ENCODE results near the gene OR8D2. TPM values are rescaled to one million over a fixed set of nuclear protein-coding genes. Genes with fewer than 3 reads are reported as not detected.
"Not testable (repeated sequence)": the region's sequence is repeated elsewhere in the genome, so short reads cannot be mapped to it uniquely, and the experiment has no call there.

Gene OR8D2
- total RNA-seq, 1 donor from 2014 or later, result not detected

DNA sequence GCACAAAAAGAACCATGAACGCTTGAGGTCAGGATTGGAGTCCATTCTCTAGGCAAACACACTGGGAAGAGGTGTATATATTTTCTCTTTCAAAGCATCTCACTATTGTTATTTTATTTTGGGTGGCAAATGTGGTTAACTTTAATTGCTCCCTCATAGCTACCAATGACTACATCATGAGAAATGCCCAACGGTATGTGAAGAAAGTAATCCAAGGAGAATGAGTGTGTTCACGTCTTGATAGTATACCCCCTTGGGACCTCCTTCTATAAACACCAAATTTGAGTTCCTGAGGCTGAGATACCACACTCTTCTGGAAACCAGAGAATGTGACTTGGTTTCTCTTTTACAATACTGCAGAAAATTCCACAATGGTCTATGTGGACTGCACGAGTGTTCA is 22.1 kb downstream of the OR8D2 start:
- DNase-seq (ENCODE audit: low spot score), result no peak
- intact Hi-C loops (cut with DNase I), result no loop called here
- ATAC-seq, result no peak

DNA sequence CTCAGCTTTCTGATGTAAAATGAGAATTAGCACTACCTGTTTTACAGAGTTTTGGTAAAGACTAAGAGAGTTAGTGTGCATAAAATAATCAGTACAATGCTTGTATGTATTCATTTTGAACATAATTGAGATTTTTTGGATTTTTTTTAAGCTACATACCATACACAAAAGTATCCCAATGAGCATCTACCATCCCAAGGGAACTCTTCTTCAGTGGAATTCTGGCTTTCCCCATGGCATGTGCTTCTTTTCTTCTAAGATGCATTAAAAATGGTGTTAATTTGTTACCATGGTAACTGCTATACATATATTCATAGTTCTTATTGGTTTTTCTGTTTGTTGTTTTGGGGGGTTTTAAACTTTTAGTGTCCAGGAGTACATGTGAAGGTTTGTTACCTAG is 24.0 kb downstream of the OR8D2 start:
- intact Hi-C loops (cut with DNase I), result no loop called here
- DNase-seq (ENCODE audit: low spot score), result no peak
- ATAC-seq, result no peak

DNA sequence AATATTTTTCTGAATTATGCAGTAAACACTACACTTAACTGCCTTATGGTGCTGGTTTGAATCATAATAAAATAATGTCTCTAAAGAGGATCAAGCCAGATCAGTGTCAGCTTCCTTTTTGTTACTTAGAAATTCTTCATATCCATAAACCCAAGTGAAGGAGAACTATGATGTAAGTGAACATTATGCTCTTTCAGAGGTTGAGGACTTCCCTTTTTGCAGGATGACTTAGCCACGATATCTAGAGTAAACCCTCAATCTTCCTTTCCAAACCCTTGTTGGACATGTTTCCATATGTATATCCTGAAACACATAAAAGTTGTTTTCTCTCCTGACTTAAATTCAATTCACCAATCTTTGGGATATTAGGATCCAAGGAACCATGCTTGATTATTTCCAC is 25.3 kb downstream of the OR8D2 start:
- intact Hi-C loops (cut with DNase I), result no loop called here
- ATAC-seq (no peak), DNase-seq (ENCODE audit: low spot score) (no peak)

DNA sequence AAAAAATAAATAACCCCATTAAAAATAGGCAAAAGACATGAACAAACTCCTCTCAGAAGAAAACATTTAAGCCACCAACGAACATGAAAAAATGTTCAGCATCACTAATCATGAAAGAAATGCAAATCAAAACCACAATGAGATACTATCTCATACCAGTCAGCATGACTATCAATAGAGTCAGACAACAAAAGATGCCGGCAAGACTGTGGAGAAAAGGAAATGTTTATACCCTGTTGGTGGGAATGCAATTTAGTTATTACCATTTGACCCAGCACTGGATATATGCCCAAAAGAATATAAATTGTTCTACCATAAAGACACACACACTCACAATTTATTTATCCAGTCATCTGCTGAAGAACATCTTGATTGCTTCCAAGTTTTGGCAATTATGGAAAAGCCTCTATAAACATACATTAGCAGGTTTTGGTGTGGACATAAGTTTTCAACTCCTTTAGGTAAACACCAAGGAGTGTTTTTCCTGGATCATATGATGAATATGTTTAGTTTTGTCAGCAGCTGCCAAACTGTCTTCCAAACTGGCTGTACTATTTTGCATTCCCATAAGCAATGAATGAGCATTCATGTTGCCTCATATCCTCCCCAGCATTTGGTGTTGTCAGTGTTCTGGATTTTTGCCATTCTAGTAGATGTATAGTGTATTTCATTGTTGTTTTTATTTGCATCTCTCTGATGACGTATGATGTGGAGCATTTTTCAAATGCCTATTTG is 34.2 kb downstream of the OR8D2 start:
- intact Hi-C loops (cut with DNase I), result no loop called here
- no peak for DNase-seq (ENCODE audit: low spot score)
- no peak for ATAC-seq

DNA sequence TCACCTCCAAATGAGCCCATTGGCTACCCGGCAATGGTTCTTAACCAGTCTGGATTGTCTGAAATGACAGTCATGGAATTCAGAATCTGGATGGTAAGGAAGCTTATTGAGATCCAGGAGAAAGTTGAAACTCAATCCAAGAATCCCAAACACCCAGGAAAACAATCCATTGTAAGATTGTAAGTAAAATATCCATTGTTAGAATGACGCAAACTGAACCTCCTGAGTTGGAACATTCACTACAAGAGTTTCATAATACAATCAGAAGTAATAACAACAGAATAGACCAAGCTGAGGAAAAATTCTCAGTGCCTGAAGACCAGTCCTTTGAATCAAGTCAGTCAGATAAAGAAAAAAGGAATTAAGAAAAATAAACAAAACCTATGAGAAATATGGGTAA is 41.7 kb downstream of the OR8D2 start:
- intact Hi-C loops (cut with DNase I), result no loop called here
- no peak for ATAC-seq
- DNase-seq (ENCODE audit: low spot score), result no peak

DNA sequence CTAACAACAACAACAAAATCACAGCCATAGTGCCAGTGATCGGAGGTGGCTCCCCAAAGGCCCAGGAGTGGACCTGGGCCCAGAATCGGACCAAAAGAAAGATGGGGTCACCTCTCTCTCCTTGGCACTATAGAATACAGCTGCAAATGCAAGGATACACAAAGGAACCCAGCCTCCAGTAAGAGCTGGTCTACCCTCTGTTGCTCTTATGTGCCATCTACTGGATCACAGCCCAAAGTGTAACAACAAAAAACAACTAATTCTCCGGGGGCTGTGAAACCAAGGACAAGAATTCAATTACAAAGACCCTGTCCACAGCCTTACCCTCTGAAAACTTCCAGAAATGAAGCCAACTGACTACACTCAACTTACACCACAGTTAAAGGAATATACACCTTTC is 42.2 kb downstream of the OR8D2 start:
- ATAC-seq, result no peak
- intact Hi-C loops (cut with DNase I), result no loop called here
- DNase-seq (ENCODE audit: low spot score), result no peak

DNA sequence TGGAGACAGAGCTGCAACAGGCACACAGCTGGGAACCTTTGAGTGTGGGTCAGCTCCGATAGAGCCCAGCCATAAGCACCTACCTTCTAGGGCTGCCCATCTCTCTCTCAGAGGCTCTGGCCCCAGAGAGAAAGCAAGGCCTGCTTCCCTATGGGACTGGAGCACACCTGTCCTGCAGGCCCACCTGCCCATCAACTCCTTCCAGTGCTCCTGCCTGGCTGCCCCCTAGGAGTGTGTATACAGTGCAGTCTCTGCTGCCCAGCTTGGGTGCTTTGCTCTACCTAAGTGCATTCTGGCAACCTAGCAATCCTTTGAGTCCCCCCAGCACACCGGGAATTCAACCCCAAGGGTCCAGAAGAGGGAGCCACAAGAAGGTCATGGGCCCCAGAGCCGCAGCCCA is 42.8 kb downstream of the OR8D2 start:
- intact Hi-C loops (cut with DNase I), result no loop called here
- DNase-seq (ENCODE audit: low spot score) (no peak), ATAC-seq (no peak)

DNA sequence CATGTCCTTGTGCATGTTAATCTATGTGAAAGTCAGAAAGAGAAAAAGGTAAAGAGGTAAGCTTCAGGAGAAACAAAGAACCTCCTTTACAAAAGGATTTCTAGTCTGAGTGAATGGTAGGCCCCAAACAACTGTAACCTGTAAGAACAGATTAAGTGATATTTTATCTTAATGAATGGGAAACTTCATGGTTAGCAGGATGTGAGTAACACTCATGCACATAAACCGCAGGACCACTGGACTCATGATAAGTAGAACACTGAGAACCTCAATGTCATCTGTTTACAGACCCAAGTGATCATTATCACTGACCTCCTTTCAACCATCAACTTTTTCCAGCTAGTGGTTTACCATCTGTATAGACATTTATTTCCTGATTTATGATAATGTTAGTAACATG is 43.9 kb downstream of the OR8D2 start:
- ATAC-seq (no peak), DNase-seq (ENCODE audit: low spot score) (no peak)
- intact Hi-C loops (cut with DNase I), result no loop called here

DNA sequence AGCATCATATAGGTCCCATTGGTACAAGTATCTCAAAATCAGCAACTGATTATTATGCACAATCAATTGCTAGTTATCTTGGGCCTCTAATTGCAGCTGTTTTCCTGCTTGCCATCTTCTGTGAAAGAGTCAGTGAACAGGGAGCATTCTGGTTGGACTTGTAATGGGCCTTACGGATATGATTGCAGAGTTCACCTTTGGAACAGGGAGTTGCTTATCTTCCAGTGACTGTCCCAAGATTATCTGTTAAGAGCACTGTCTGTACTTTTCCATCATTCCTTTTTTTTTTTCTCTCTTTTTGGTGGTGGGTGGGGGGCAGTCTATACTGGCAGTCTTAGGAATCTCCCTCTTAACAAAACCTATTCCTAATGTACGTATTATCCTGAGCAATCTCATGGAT is 46.0 kb downstream of the OR8D2 start:
- ATAC-seq, result no peak
- intact Hi-C loops (cut with DNase I), result no loop called here
- no peak for DNase-seq (ENCODE audit: low spot score)

DNA sequence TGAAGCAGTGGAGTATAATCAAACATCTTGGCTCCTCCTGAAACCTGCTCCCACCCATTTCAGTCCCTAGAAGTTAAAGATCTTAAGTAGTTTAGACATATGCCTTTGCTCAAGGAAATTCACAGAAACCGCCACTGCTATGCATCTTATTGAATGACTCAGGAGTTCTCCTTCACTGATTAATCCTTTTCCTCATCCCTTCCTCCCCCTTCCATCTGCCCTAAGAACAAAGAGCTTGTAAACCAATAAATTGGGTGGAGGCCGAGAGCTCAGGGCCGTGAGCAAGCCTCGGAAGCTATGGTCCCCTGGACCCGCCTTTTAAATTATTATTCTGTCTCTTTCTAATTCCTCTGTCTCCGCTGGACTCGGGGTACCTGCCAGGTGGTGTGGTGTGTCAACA is 49.1 kb downstream of the OR8D2 start:
- DNase-seq (ENCODE audit: low spot score); ATAC-seq; intact Hi-C loops (cut with DNase I): not testable (repeated sequence)

Other genes with a start within 250 kb of the OR8D2 start
- 27.6 TPM for gene VWA5A, start 204.7 kb downstream of the OR8D2 start, total RNA-seq
- not detected for gene OR10D3, start 136.9 kb downstream of the OR8D2 start, total RNA-seq
- gene OR8G1, start 79.1 kb downstream of the OR8D2 start, total RNA-seq, result not detected
- gene OR8G5, start 63.8 kb downstream of the OR8D2 start, total RNA-seq, result not detected
- gene OR8D1, start 6.2 kb downstream of the OR8D2 start, total RNA-seq, result not detected
- not detected for gene OR8B2, start 64.3 kb upstream of the OR8D2 start, total RNA-seq
- gene OR8B3, start 78.8 kb upstream of the OR8D2 start, total RNA-seq, result not detected
- not detected for gene OR8B4, start 104.7 kb upstream of the OR8D2 start, total RNA-seq
- not detected for gene OR8B8, start 125.5 kb upstream of the OR8D2 start, total RNA-seq
- gene OR8B12, start 223.5 kb upstream of the OR8D2 start, total RNA-seq, result not detected
- gene OR8A1, start 249.8 kb upstream of the OR8D2 start, total RNA-seq, result not detected

Data from sciatic nerve (tissue), 2 donors.